GM18505 (cell line): ENCODE results near the gene HEATR5B.
"Not testable (repeated sequence)": the region's sequence is repeated elsewhere in the genome, so short reads cannot be mapped to it uniquely, and the experiment has no call there.

Experiments
- ATAC-seq: cut with Tn5 transposase; IDR thresholded peaks from one replicate; pipeline ENCODE4 v1.9.1; 2021; ENCODE audit not compliant: unreplicated experiment
- POLR2A ChIP-seq: IDR thresholded peaks from 4 replicates; pipeline ENCODE4 v1.6.1; 2011; ENCODE audit warnings: borderline replicate concordance; ENCODE audit not compliant: insufficient read depth, insufficient read length; ENCODE audit errors: extremely low read depth

Gene HEATR5B

GRCh38 chr2:36963734-36964133 lies 120.4 kb downstream of the HEATR5B start:
- no peak for ATAC-seq
- no peak for TF ChIP-seq POLR2A

- no peak for TF ChIP-seq POLR2A
- ATAC-seq, result no peak
These were observed 121.1 kb downstream of the HEATR5B start for GRCh38 chr2:36963106-36963505.

GRCh38 chr2:36960773-36961172 lies 123.4 kb downstream of the HEATR5B start:
- ATAC-seq, result no peak
- TF ChIP-seq POLR2A, result no peak

GRCh38 chr2:36960005-36960675 lies 124.0 kb downstream of the HEATR5B start:
- ATAC-seq, result no peak
- no peak for TF ChIP-seq POLR2A

- no peak for TF ChIP-seq POLR2A
- ATAC-seq, result no peak
These were observed 129.1 kb downstream of the HEATR5B start for GRCh38 chr2:36954977-36955607.

GRCh38 chr2:36952748-36953197 lies 131.4 kb downstream of the HEATR5B start:
- TF ChIP-seq POLR2A, result no peak
- no peak for ATAC-seq

- ATAC-seq, result no peak
These were observed 132.6 kb downstream of the HEATR5B start for GRCh38 chr2:36951574-36951973.

GRCh38 chr2:36951027-36951518 lies 133.1 kb downstream of the HEATR5B start:
- TF ChIP-seq POLR2A, result no peak
- no peak for ATAC-seq

More at GRCh38 chr2:36951574-36951973, 132.6 kb downstream of the HEATR5B start:
- no peak for TF ChIP-seq POLR2A

- no peak for ATAC-seq
- no peak for TF ChIP-seq POLR2A
These were observed 134.3 kb downstream of the HEATR5B start for GRCh38 chr2:36949845-36950244.

- not testable (repeated sequence) for ATAC-seq
These were observed 138.9 kb downstream of the HEATR5B start for GRCh38 chr2:36945240-36945639.

- ATAC-seq, result no peak
- no peak for TF ChIP-seq POLR2A
These were observed 142.3 kb downstream of the HEATR5B start for GRCh38 chr2:36941867-36942266.

- ATAC-seq, result not testable (repeated sequence)
These were observed 147.6 kb downstream of the HEATR5B start for GRCh38 chr2:36936526-36936925.

GRCh38 chr2:36931688-36932087 lies 152.5 kb downstream of the HEATR5B start:
- ATAC-seq, result not testable (repeated sequence)
